NB4 (cell line): ENCODE results near the gene CHRNG.
"Not testable (repeated sequence)": the region's sequence is repeated elsewhere in the genome, so short reads cannot be mapped to it uniquely, and the experiment has no call there.

Source experiments
- DNase-seq: peaks from one replicate; pipeline ENCODE4 v3.0.0; 2010; ENCODE audit warnings: low read depth
- H3K4me3 ChIP-seq: one replicate; pipeline ENCODE4 v1.5.1; 2011; ENCODE audit warnings: mild to moderate bottlenecking, low read depth, low read length, moderate library complexity
- MYC ChIP-seq: IDR thresholded peaks from 2 replicates; pipeline ENCODE4 v1.6.1; 2011; ENCODE audit warnings: low read depth, low read length
- POLR2A ChIP-seq: IDR thresholded peaks from 2 replicates; pipeline ENCODE4 v1.6.1; 2011; ENCODE audit warnings: mild to moderate bottlenecking; ENCODE audit not compliant: insufficient read length; ENCODE audit errors: extremely low read depth
- TF ChIP-seq, protein P1 (sequence below): IDR thresholded peaks from one replicate; pipeline ENCODE4 v1.5.1; 2012; ENCODE audit warnings: low read depth, low read length
- TF ChIP-seq, protein P2 (sequence below): IDR thresholded peaks from 2 replicates; pipeline ENCODE4 v1.6.1; 2011; ENCODE audit warnings: low read depth, low read length

The CHRNG gene

DNA sequence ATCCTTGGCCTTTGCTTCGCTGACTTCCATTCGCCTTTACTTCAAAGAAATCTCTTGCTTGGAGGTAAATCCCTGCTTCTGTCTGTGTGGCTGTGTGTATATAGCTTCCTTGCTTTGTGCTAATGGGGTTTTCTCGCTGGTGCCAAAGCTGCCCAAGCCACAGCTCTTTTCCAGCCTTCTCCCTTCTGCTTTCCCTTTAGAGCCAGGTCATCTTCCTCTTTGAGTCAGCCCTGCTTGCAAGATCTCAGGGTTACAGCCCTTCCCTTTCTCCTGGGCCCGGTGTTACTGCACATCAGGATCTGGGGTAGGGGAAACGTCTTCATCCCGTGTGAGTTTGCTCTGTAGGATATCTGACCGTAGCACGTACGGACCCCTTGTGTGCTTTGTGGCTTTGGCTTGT lies 30.0 kb downstream of the CHRNG start:
- no peak overlapping the region for H3K4me3 ChIP-seq
- DNase-seq: no peak
- TF ChIP-seq MYC (no peak), POLR2A (no peak)
- TF ChIP-seq, protein P1, sequence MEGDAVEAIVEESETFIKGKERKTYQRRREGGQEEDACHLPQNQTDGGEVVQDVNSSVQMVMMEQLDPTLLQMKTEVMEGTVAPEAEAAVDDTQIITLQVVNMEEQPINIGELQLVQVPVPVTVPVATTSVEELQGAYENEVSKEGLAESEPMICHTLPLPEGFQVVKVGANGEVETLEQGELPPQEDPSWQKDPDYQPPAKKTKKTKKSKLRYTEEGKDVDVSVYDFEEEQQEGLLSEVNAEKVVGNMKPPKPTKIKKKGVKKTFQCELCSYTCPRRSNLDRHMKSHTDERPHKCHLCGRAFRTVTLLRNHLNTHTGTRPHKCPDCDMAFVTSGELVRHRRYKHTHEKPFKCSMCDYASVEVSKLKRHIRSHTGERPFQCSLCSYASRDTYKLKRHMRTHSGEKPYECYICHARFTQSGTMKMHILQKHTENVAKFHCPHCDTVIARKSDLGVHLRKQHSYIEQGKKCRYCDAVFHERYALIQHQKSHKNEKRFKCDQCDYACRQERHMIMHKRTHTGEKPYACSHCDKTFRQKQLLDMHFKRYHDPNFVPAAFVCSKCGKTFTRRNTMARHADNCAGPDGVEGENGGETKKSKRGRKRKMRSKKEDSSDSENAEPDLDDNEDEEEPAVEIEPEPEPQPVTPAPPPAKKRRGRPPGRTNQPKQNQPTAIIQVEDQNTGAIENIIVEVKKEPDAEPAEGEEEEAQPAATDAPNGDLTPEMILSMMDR: no peak
- TF ChIP-seq, protein P2, sequence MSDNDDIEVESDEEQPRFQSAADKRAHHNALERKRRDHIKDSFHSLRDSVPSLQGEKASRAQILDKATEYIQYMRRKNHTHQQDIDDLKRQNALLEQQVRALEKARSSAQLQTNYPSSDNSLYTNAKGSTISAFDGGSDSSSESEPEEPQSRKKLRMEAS: no peak

DNA sequence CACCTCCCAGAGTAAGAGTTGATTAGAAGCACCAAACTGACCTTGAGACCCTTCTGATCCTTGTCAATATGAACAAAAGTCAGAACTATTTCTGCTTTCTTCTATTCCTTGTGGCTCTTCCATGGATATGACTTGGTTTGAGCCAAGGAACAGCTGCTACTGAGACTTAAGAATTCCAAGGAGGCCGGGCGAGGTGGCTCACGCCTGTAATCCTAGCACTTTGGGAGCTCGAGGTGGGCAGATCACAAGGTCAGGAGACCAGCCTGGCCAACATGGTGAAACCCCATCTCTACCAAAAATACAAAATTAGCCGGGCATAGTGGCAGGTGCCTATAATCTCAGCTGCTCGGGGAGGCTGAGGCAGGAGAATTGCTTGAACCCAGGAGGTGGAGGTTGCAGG lies 31.0 kb downstream of the CHRNG start:
- H3K4me3 ChIP-seq, DNase-seq: not testable (repeated sequence)

DNA sequence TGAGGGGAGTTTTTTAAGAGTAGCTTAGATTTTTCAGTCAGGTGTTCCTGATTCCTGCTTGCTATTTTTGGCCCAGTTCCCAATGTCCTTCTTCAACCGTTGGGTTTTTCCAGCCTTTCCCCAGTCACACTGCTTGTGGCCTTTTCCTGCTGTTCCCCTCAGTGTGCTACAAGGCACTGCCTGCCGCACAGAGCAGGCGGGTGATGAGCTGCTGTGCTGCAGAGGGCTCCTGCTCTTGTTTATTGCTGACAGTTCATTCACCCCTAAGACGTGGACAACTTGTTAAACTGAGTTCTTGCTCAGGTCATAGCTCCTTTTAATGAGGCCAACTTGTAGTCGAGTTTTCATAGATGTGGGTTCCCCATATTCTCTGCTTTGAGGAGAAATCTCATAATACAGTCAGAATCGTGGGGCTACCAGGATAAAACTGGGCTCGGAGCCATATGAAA lies 31.6 kb downstream of the CHRNG start:
- DNase-seq: no peak
- TF ChIP-seq MYC (no peak), POLR2A (no peak)
- TF ChIP-seq, protein P2: no peak
- TF ChIP-seq, protein P1: no peak
- no peak overlapping the region for H3K4me3 ChIP-seq

DNA sequence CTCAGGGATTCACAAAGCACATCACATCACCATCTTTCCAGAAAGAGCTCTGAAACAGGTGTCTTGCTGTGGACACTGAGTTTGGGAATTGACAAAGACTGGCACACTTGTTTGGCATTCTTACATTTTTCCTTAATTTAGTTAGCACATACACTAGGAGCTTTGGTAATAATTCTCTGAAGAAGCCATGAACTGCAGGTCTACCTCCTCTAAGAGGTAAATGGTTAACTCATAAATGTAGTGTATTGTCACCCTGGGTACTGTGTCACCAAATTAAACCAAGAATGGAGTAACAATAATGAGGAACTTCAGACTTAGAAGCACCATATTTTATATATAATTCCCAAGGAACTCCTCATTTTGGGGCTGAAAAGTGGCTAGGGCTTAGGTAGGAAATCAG lies 33.5 kb downstream of the CHRNG start:
- TF ChIP-seq POLR2A (no peak), MYC (no peak)
- TF ChIP-seq, protein P1: no peak
- TF ChIP-seq, protein P2: no peak
- H3K4me3 ChIP-seq: no peak overlapping the region
- no peak for DNase-seq

DNA sequence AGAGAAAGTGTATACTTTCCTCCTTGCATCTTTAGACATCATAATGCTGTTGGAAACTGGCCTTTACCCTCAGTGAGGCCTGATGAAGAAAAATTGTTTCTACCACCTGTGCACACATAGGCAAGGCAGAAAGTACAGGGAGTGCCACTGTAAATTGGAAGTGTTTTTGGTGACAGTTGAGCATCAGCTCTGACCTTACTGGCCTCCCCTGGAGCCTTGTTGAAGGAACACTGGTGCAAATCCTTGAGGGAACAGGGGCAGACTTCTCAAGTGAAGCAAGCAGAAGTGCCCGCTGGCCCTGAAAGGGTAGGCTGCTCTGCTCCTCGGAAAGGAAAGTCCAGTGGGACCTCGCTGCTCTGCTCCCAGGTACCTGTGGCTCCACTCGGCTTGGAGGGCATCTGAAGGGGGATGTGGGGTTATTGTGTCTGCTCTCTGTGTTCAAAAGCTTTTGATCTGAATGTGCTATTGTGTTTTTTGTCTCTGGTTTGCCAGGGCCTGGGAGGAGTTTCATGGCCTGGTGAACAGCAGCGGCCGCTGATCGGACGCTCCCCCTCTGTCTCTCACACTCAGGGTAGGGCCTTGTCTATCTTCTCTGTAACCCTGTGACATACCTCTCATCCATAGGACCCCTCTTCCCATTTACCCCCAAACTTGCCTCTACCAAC lies 34.4 kb downstream of the CHRNG start:
- no peak overlapping the region for H3K4me3 ChIP-seq
- TF ChIP-seq POLR2A: no peak
- TF ChIP-seq MYC: no peak
- TF ChIP-seq, protein P1: no peak
- TF ChIP-seq, protein P2: no peak
- DNase-seq: no peak

DNA sequence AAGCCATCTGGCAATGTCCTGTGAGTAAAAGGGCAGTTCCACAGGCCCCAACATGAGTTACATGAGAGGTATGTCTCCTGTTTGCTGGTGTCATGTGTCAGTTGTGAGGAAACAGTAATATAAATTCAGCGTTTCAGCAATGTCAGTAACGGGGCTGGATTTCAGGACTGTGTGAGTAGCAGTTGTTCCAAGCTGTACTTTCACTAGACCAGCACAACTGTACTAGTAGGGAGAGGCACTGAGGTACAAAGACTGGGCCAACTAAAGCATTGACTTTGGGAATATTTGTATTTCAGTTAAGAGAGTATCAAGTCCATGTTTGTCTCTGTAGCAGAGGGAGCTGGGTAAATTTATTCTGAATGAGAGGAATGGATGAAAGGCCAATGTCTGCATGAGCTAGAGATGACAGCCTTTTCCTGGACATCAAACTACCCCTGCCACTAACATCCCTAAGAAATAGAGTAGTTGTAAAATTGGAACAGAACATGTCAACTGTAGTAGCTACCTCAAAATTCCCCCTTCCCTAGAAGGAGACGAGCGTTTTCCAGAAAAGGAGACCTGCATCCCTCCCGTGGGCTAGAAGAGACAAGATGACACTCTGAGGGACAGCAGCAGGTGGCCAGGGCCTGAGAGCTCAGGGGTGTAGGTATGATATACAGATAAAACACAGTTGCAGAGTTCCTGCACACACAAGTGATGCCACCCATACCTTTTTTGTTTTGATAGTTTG lies 35.3 kb downstream of the CHRNG start:
- H3K4me3 ChIP-seq: no peak overlapping the region
- TF ChIP-seq MYC: no peak
- TF ChIP-seq POLR2A: no peak
- TF ChIP-seq, protein P1: no peak
- TF ChIP-seq, protein P2: no peak
- DNase-seq: no peak
